ENCODE measurements around the gene KRTAP16-1. TPM values are rescaled to one million over a fixed set of nuclear protein-coding genes. Genes with fewer than 3 reads are reported as not detected.

Gene KRTAP16-1
- total RNA-seq, 4 donors from 2014 or later, result 5.9 TPM; not detected in 3

- H3K4me3 ChIP-seq (ENCODE audit: low read depth, poor library complexity, severe bottlenecking), result no peak overlapping the region
- DNase-seq (ENCODE audit: low spot score in 2 of 2), result peak in 1 of 2 donors; percentile 80
- intact Hi-C loops (cut with DNase I; ENCODE audit: low total_unique reads), result loop anchor here (10.0 kb wide), 1 partner anchor 423 kb away; no protein-coding TSS in a partner anchor
- TF ChIP-seq CTCF (IDR thresholded peaks at IDR 0.05) (no peak), POLR2A (IDR thresholded peaks at IDR 0.05) (no peak)
- 82 to 84% methylated on average over 7 to 8 of the region's 8 CpGs for WGBS, 2 donors
Observed at GRCh38 chr17:41327411-41328120, 18.5 kb upstream of the KRTAP16-1 start.

GRCh38 chr17:41326173-41327145 is 17.4 kb upstream of the KRTAP16-1 start:
- no peak overlapping the region for H3K4me3 ChIP-seq (ENCODE audit: low read depth, poor library complexity, severe bottlenecking)
- 73 to 76% methylated on average over 18 of the region's 18 CpGs for WGBS, 2 donors
- TF ChIP-seq POLR2A (IDR thresholded peaks at IDR 0.05), result no peak
- no peak for TF ChIP-seq CTCF (IDR thresholded peaks at IDR 0.05)
- peak in 1 of 2 donors; percentile 80 for DNase-seq (ENCODE audit: low spot score in 2 of 2)
- intact Hi-C loops (cut with DNase I; ENCODE audit: low total_unique reads), result loop anchor here (10.0 kb wide), 1 partner anchor 422 kb away; no protein-coding TSS in a partner anchor

GRCh38 chr17:41325611-41326010 is 16.5 kb upstream of the KRTAP16-1 start:
- 87 to 89% methylated on average over 3 to 6 of the region's 6 CpGs for WGBS, 2 donors
- peak in 1 of 2 donors; percentile 50 for DNase-seq (ENCODE audit: low spot score in 2 of 2)
- no peak for TF ChIP-seq CTCF (IDR thresholded peaks at IDR 0.05)
- no peak for TF ChIP-seq POLR2A (IDR thresholded peaks at IDR 0.05)
- intact Hi-C loops (cut with DNase I; ENCODE audit: low total_unique reads), result loop anchor here (10.0 kb wide), 1 partner anchor 421 kb away; no protein-coding TSS in a partner anchor
- no peak overlapping the region for H3K4me3 ChIP-seq (ENCODE audit: low read depth, poor library complexity, severe bottlenecking)

GRCh38 chr17:41325126-41325525 is 16.0 kb upstream of the KRTAP16-1 start:
- whole genome bisulfite sequencing, 2 donors, result 86 to 89% methylated on average over 9 to 10 of the region's 10 CpGs
- intact Hi-C loops (cut with DNase I; ENCODE audit: low total_unique reads), result loop anchor here (10.0 kb wide), 1 partner anchor 420 kb away; no protein-coding TSS in a partner anchor
- no peak for TF ChIP-seq CTCF (IDR thresholded peaks at IDR 0.05)
- TF ChIP-seq POLR2A (IDR thresholded peaks at IDR 0.05), result no peak

GRCh38 chr17:41324180-41325075 is 15.3 kb upstream of the KRTAP16-1 start:
- peak in 1 of 2 donors; percentile 79 for DNase-seq (ENCODE audit: low spot score in 2 of 2)

More at GRCh38 chr17:41325126-41325525, 16.0 kb upstream of the KRTAP16-1 start:
- DNase-seq (ENCODE audit: low spot score in 2 of 2), result peak in 1 of 2 donors; percentile 85
- H3K4me3 ChIP-seq (ENCODE audit: low read depth, poor library complexity, severe bottlenecking), result no peak overlapping the region

More at GRCh38 chr17:41324180-41325075, 15.3 kb upstream of the KRTAP16-1 start:
- intact Hi-C loops (cut with DNase I; ENCODE audit: low total_unique reads), result loop anchor here (10.0 kb wide), 1 partner anchor 420 kb away; no protein-coding TSS in a partner anchor
- H3K4me3 ChIP-seq (ENCODE audit: low read depth, poor library complexity, severe bottlenecking), result no peak overlapping the region
- WGBS, 2 donors, result 73% methylated on average over 16 of the region's 16 CpGs
- TF ChIP-seq POLR2A (IDR thresholded peaks at IDR 0.05) (no peak), CTCF (IDR thresholded peaks at IDR 0.05) (no peak)
